ENCODE data around the gene GPR3.

GPR3 gene

GRCh38 chr1:27380224-27380623 is 12.2 kb upstream of the GPR3 start:
- TF ChIP-seq CTCF (IDR thresholded peaks at IDR 0.05): no peak

GRCh38 chr1:27380766-27381733 is 11.4 kb upstream of the GPR3 start:
- TF ChIP-seq CTCF (IDR thresholded peaks at IDR 0.05): no peak

- no peak for TF ChIP-seq CTCF (IDR thresholded peaks at IDR 0.05)
Measured at GRCh38 chr1:27381969-27382762, 10.3 kb upstream of the GPR3 start.

- TF ChIP-seq CTCF (IDR thresholded peaks at IDR 0.05): no peak
Measured at GRCh38 chr1:27383039-27383605, 9.3 kb upstream of the GPR3 start, which contains the start of gene CD164L2. Gene CD164L2 (minus strand): TSS chr1:27383333. CDS start chr1:27383239, 94 bp downstream.

- TF ChIP-seq CTCF (IDR thresholded peaks at IDR 0.05): no peak
Measured at GRCh38 chr1:27383661-27384060, 8.8 kb upstream of the GPR3 start.

GRCh38 chr1:27388337-27389005 is 4.0 kb upstream of the GPR3 start:
- peak; percentile 89 for TF ChIP-seq CTCF (IDR thresholded peaks at IDR 0.05)
